ENCODE data around the gene ILDR1. TPM values are rescaled to one million over a fixed set of nuclear protein-coding genes. Genes with fewer than 3 reads are reported as not detected.

The ILDR1 gene
- total and polyA plus RNA-seq, 2 experiments from 2014 or later: 1.5 to 1.8 TPM

- WGBS (ENCODE audit: low lambda C conversion rate, missing lambda C conversion rate): 79% methylated on average over 1 of the region's 1 CpG
- Histone ChIP-seq H2AFZ (no peak overlapping the region), H3K27me3 (no peaks in the 10 kb centered on the region), H3K27ac (no peak overlapping the region), H3K79me2 (no peaks in the 10 kb centered on the region), H3K9me2 (replicated peaks; ENCODE audit: insufficient read depth) (no peaks in the 10 kb centered on the region), H4K20me1 (ENCODE audit: insufficient read depth, poor library complexity, severe bottlenecking) (no peaks in the 10 kb centered on the region), H3K4me1 (ENCODE audit: insufficient read depth) (no peaks in the 10 kb centered on the region), H3K9me3 (ENCODE audit: low read depth) (no peaks in the 10 kb centered on the region), H3K36me3 (replicated peaks; ENCODE audit: insufficient read depth, low read depth) (no peaks in the 10 kb centered on the region), H3K4me2 (no peak overlapping the region), H3K4me3 (no peak overlapping the region)
- no peak for TF ChIP-seq CTCF (IDR thresholded peaks at IDR 0.05; ENCODE audit: poor library complexity)
- TF ChIP-seq EZH2 (IDR thresholded peaks at IDR 0.05; ENCODE audit: borderline replicate concordance): no peak
- no peak for TF ChIP-seq EZH2phosphoT487 (IDR thresholded peaks at IDR 0.05; ENCODE audit: low read depth, severe bottlenecking, unreplicated experiment)
- DNase-seq (ENCODE audit: low spot score): no peak
Measured at GRCh38 chr3:121975702-121976302, 46.2 kb downstream of the ILDR1 start.

GRCh38 chr3:121974601-121975111, 47.4 kb downstream of the ILDR1 start:
- Histone ChIP-seq H3K9me3 (ENCODE audit: low read depth) (no peaks in the 10 kb centered on the region), H3K9me2 (replicated peaks; ENCODE audit: insufficient read depth) (no peaks in the 10 kb centered on the region), H3K27me3 (no peaks in the 10 kb centered on the region), H3K79me2 (no peaks in the 10 kb centered on the region), H2AFZ (no peak overlapping the region), H3K4me1 (ENCODE audit: insufficient read depth) (no peaks in the 10 kb centered on the region), H4K20me1 (ENCODE audit: insufficient read depth, poor library complexity, severe bottlenecking) (no peaks in the 10 kb centered on the region), H3K4me2 (no peak overlapping the region), H3K36me3 (replicated peaks; ENCODE audit: insufficient read depth, low read depth) (no peaks in the 10 kb centered on the region), H3K4me3 (no peak overlapping the region), H3K27ac (no peak overlapping the region)
- TF ChIP-seq EZH2phosphoT487 (IDR thresholded peaks at IDR 0.05; ENCODE audit: low read depth, severe bottlenecking, unreplicated experiment) (no peak), EZH2 (IDR thresholded peaks at IDR 0.05; ENCODE audit: borderline replicate concordance) (no peak), CTCF (IDR thresholded peaks at IDR 0.05; ENCODE audit: poor library complexity) (no peak)
- 83% methylated on average over 2 of the region's 2 CpGs for WGBS (ENCODE audit: low lambda C conversion rate, missing lambda C conversion rate)
- no peak for DNase-seq (ENCODE audit: low spot score)

- TF ChIP-seq EZH2 (IDR thresholded peaks at IDR 0.05; ENCODE audit: borderline replicate concordance): no peak
- no peak for TF ChIP-seq EZH2phosphoT487 (IDR thresholded peaks at IDR 0.05; ENCODE audit: low read depth, severe bottlenecking, unreplicated experiment)
- no peak for TF ChIP-seq CTCF (IDR thresholded peaks at IDR 0.05; ENCODE audit: poor library complexity)
- no peaks in the 10 kb centered on the region for H3K36me3 ChIP-seq (replicated peaks; ENCODE audit: insufficient read depth, low read depth)
- H3K4me1 ChIP-seq (ENCODE audit: insufficient read depth): no peaks in the 10 kb centered on the region
- H4K20me1 ChIP-seq (ENCODE audit: insufficient read depth, poor library complexity, severe bottlenecking): no peaks in the 10 kb centered on the region
- WGBS (ENCODE audit: low lambda C conversion rate, missing lambda C conversion rate): 38% methylated on average over 1 of the region's 1 CpG
- H3K4me2 ChIP-seq: no peak overlapping the region
- no peaks in the 10 kb centered on the region for H3K9me2 ChIP-seq (replicated peaks; ENCODE audit: insufficient read depth)
- H2AFZ ChIP-seq: no peak overlapping the region
- no peak overlapping the region for H3K4me3 ChIP-seq
- no peaks in the 10 kb centered on the region for H3K27me3 ChIP-seq
- H3K79me2 ChIP-seq: no peaks in the 10 kb centered on the region
- H3K9me3 ChIP-seq (ENCODE audit: low read depth): no peaks in the 10 kb centered on the region
- H3K27ac ChIP-seq: no peak overlapping the region
- no peak for DNase-seq (ENCODE audit: low spot score)
Measured at GRCh38 chr3:121970047-121970446, 52.0 kb downstream of the ILDR1 start.
